ENCODE results near the gene MYL5. TPM values are rescaled to one million over a fixed set of nuclear protein-coding genes. Genes with fewer than 3 reads are reported as not detected.

MYL5 gene
- total and polyA plus RNA-seq, 2 of the 13 experiments (the other 11 are each of a cell fraction or from before 2014, with no cell fraction given), result 6.5 to 16.0 TPM

GRCh38 chr4:687048-687970, 13.0 kb downstream of the MYL5 start (continued):
- TF ChIP-seq, protein P1, sequence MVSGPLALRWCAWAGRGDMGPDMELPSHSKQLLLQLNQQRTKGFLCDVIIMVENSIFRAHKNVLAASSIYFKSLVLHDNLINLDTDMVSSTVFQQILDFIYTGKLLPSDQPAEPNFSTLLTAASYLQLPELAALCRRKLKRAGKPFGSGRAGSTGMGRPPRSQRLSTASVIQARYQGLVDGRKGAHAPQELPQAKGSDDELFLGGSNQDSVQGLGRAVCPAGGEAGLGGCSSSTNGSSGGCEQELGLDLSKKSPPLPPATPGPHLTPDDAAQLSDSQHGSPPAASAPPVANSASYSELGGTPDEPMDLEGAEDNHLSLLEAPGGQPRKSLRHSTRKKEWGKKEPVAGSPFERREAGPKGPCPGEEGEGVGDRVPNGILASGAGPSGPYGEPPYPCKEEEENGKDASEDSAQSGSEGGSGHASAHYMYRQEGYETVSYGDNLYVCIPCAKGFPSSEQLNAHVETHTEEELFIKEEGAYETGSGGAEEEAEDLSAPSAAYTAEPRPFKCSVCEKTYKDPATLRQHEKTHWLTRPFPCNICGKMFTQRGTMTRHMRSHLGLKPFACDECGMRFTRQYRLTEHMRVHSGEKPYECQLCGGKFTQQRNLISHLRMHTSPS (CRISPR knock-in tag; IDR thresholded peaks at IDR 0.05; ENCODE audit: low read depth), result peak; percentile 24; the same call in 1 of the 2 replicates
- TF ChIP-seq SIN3A (IDR thresholded peaks at IDR 0.05; ENCODE audit: borderline replicate concordance, low read depth, low read length) (no peak), ZNF777 (CRISPR knock-in tag; IDR thresholded peaks at IDR 0.05) (peak; percentile 66), SMC3 (IDR thresholded peaks at IDR 0.05; ENCODE audit: low read length) (no peak), ZNF232 (CRISPR knock-in tag; IDR thresholded peaks at IDR 0.05; ENCODE audit: borderline replicate concordance) (0 out of 2 replicates have a peak, but pooled peaks have one; percentile 74), LCORL (IDR thresholded peaks at IDR 0.05) (no peak), LCORL (CRISPR knock-in tag; IDR thresholded peaks at IDR 0.05) (peak; percentile 87), BRD4 (CRISPR knock-in tag; IDR thresholded peaks at IDR 0.05) (peak; percentile 56), NFKBIZ (CRISPR knock-in tag; IDR thresholded peaks at IDR 0.05) (no peak), KDM6A (CRISPR knock-in tag; IDR thresholded peaks at IDR 0.05; ENCODE audit: low read depth) (no peak), ZNF674 (CRISPR knock-in tag; IDR thresholded peaks at IDR 0.05; ENCODE audit: low read depth) (no peak), REXO4 (CRISPR knock-in tag; IDR thresholded peaks at IDR 0.05; ENCODE audit: borderline replicate concordance) (no peak), MBD4 (IDR thresholded peaks at IDR 0.05; ENCODE audit: borderline replicate concordance, low read length) (no peak), POLR2AphosphoS2 (IDR thresholded peaks at IDR 0.05; ENCODE audit: low read depth, low read length) (no peak), ZBTB26 (CRISPR knock-in tag; IDR thresholded peaks at IDR 0.05; ENCODE audit: borderline replicate concordance) (no peak), ASH2L (IDR thresholded peaks at IDR 0.05; ENCODE audit: insufficient read length, low read depth, low read length) (no peak), ZNF441 (CRISPR knock-in tag; IDR thresholded peaks at IDR 0.05; ENCODE audit: borderline replicate concordance) (no peak)
- TF ChIP-seq, protein P2, sequence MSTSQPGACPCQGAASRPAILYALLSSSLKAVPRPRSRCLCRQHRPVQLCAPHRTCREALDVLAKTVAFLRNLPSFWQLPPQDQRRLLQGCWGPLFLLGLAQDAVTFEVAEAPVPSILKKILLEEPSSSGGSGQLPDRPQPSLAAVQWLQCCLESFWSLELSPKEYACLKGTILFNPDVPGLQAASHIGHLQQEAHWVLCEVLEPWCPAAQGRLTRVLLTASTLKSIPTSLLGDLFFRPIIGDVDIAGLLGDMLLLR (CRISPR knock-in tag; IDR thresholded peaks at IDR 0.05), result no peak
- TF ChIP-seq, protein P3, sequence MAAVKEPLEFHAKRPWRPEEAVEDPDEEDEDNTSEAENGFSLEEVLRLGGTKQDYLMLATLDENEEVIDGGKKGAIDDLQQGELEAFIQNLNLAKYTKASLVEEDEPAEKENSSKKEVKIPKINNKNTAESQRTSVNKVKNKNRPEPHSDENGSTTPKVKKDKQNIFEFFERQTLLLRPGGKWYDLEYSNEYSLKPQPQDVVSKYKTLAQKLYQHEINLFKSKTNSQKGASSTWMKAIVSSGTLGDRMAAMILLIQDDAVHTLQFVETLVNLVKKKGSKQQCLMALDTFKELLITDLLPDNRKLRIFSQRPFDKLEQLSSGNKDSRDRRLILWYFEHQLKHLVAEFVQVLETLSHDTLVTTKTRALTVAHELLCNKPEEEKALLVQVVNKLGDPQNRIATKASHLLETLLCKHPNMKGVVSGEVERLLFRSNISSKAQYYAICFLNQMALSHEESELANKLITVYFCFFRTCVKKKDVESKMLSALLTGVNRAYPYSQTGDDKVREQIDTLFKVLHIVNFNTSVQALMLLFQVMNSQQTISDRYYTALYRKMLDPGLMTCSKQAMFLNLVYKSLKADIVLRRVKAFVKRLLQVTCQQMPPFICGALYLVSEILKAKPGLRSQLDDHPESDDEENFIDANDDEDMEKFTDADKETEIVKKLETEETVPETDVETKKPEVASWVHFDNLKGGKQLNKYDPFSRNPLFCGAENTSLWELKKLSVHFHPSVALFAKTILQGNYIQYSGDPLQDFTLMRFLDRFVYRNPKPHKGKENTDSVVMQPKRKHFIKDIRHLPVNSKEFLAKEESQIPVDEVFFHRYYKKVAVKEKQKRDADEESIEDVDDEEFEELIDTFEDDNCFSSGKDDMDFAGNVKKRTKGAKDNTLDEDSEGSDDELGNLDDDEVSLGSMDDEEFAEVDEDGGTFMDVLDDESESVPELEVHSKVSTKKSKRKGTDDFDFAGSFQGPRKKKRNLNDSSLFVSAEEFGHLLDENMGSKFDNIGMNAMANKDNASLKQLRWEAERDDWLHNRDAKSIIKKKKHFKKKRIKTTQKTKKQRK (IDR thresholded peaks at IDR 0.05; ENCODE audit: low read length), result no peak
